ENCODE measurements around the gene COA7. TPM values are rescaled to one million over a fixed set of nuclear protein-coding genes. Genes with fewer than 3 reads are reported as not detected.

COA7 gene
- total and polyA plus RNA-seq, 2 of the 8 experiments (the other 6 are each of a cell fraction or from before 2014, with no cell fraction given): 23.2 to 61.8 TPM

GRCh38 chr1:52747450-52747849 is 49.3 kb upstream of the COA7 start (continued):
- TF ChIP-seq CHD7 (IDR thresholded peaks at IDR 0.05; ENCODE audit: insufficient replicate concordance, low read length) (no peak), SP1 (IDR thresholded peaks at IDR 0.05; ENCODE audit: low read depth, low read length) (no peak)
- TF ChIP-seq, protein P1, sequence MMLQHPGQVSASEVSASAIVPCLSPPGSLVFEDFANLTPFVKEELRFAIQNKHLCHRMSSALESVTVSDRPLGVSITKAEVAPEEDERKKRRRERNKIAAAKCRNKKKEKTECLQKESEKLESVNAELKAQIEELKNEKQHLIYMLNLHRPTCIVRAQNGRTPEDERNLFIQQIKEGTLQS (IDR thresholded peaks at IDR 0.05; ENCODE audit: insufficient read depth, low read depth, low read length): no peak
